ENCODE results near the gene SLX4. TPM values are rescaled to one million over a fixed set of nuclear protein-coding genes. Genes with fewer than 3 reads are reported as not detected.

SLX4 gene
- polyA plus RNA-seq, 2 of the 4 experiments (the other 2 are of a cell fraction): 3.0 to 5.0 TPM

DNA sequence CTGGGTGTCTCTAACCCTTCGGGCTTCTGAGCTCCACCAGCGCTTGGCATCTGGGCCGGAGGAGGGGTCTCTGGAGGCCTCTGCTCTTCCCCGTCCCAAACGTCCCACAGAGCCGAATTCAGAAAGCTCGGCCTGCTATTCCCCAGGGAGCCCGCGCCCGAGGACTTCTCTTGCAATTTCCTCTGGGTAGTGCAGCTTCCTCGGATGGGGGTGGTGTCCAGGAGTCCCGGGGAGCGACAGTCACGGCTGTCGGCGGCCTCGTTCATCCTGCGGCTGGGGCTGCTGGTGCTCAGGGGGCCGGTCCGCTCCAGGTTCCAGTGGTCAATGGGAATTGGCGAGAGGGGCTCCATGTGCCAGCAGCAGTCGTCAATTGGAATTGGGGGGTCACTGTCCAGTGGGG lies 22.4 kb downstream of the SLX4 start:
- Histone ChIP-seq H3K27ac (no peak overlapping the region), H3K4me1 (no peaks in the 10 kb centered on the region), H3K4me3 (no peak overlapping the region), H3K9me3 (no peaks in the 10 kb centered on the region), H3K4me2 (no peak overlapping the region)
- ChIA-PET CTCF (interaction anchor here (1.7 kb wide), 1 partner anchor 8 kb away, joined by 3 read pairs; no protein-coding TSS in a partner anchor), POLR2A (no interaction called here)
- TF ChIP-seq BHLHE40 (IDR thresholded peaks at IDR 0.05; ENCODE audit: low read depth, low read length) (no peak), ZNF302 (CRISPR knock-in tag; IDR thresholded peaks at IDR 0.05) (no peak), POLR2A (IDR thresholded peaks at IDR 0.05; ENCODE audit: low read length) (no peak), FOXS1 (CRISPR knock-in tag; IDR thresholded peaks at IDR 0.05) (no peak), HOXB13 (CRISPR knock-in tag; IDR thresholded peaks at IDR 0.05; ENCODE audit: low read depth) (no peak), CHD2 (IDR thresholded peaks at IDR 0.05; ENCODE audit: low read length, partially characterized antibody) (no peak), E2F6 (IDR thresholded peaks at IDR 0.05; ENCODE audit: borderline replicate concordance, low read depth) (no peak), RNF2 (IDR thresholded peaks at IDR 0.05; ENCODE audit: borderline replicate concordance, low read depth) (no peak), JUNB (IDR thresholded peaks at IDR 0.05) (no peak), HOXA7 (CRISPR knock-in tag; IDR thresholded peaks at IDR 0.05) (no peak), HMGXB4 (CRISPR knock-in tag; IDR thresholded peaks at IDR 0.05; ENCODE audit: borderline replicate concordance) (no peak), MAFK (IDR thresholded peaks at IDR 0.05; ENCODE audit: partially characterized antibody) (no peak), NFE2L2 (conservative IDR thresholded peaks at IDR 0.05; ENCODE audit: low read length) (no peak), ZSCAN20 (CRISPR knock-in tag; IDR thresholded peaks at IDR 0.05) (no peak), ZC3H11A (IDR thresholded peaks at IDR 0.05) (no peak), TFCP2L1 (CRISPR knock-in tag; IDR thresholded peaks at IDR 0.05) (no peak), FOSL2 (IDR thresholded peaks at IDR 0.05) (no peak), FOSL2 (CRISPR knock-in tag; IDR thresholded peaks at IDR 0.05) (no peak)
- TF ChIP-seq, protein P1, sequence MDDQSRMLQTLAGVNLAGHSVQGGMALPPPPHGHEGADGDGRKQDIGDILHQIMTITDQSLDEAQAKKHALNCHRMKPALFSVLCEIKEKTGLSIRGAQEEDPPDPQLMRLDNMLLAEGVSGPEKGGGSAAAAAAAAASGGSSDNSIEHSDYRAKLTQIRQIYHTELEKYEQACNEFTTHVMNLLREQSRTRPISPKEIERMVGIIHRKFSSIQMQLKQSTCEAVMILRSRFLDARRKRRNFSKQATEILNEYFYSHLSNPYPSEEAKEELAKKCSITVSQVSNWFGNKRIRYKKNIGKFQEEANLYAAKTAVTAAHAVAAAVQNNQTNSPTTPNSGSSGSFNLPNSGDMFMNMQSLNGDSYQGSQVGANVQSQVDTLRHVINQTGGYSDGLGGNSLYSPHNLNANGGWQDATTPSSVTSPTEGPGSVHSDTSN (IDR thresholded peaks at IDR 0.05): no peak
- TF ChIP-seq, protein P2, sequence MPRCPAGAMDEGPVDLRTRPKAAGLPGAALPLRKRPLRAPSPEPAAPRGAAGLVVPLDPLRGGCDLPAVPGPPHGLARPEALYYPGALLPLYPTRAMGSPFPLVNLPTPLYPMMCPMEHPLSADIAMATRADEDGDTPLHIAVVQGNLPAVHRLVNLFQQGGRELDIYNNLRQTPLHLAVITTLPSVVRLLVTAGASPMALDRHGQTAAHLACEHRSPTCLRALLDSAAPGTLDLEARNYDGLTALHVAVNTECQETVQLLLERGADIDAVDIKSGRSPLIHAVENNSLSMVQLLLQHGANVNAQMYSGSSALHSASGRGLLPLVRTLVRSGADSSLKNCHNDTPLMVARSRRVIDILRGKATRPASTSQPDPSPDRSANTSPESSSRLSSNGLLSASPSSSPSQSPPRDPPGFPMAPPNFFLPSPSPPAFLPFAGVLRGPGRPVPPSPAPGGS (IDR thresholded peaks at IDR 0.05): no peak
- no peak for ATAC-seq
- 92% methylated on average over 20 of the region's 22 CpGs for WGBS (ENCODE audit: missing lambda C conversion rate)
- no peak for DNase-seq (ENCODE audit: low read depth in 1 of 2, low spot score in 1 of 2)
- FAIRE-seq: no peak

DNA sequence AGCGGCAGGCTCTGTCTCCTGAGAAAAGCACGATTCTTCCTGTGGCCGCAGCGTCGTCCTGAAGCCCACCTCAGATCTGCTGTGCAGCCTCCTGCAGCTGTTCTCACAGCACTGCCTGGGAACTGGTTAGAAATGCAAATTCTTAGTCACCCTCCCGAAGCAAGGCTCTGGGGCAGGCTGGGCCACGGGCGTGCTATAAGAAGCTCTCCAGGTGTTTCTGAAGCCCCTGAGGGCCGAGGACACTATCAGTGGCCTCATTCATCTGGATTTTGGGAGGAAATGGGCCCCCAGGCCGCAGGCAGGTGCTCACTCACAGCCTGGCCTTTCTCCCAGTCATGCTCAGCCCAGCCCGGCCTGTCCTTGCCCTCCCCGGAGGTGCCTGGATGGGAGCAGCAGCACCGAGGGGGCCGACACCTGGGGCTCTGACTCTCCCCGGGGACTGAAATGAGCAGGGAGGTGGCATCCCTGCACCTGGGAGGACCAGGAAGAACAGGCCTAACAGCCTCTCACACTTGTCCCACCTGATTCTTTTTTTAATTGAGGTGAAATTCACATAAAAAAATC lies 23.8 kb downstream of the SLX4 start:
- CTCF ChIA-PET: no interaction called here
- ATAC-seq (no peak), FAIRE-seq (no peak), DNase-seq (ENCODE audit: low read depth in 1 of 2, low spot score in 1 of 2) (no peak)
- Histone ChIP-seq H3K27ac (no peak overlapping the region), H3K4me2 (no peak overlapping the region), H3K4me3 (no peak overlapping the region), H3K4me1 (no peaks in the 10 kb centered on the region), H3K9me3 (no peaks in the 10 kb centered on the region)
- 90% methylated on average over 15 of the region's 15 CpGs for WGBS (ENCODE audit: missing lambda C conversion rate)
- POLR2A ChIA-PET: no interaction called here
- no peak for TF ChIP-seq CBX2 (IDR thresholded peaks at IDR 0.05; ENCODE audit: borderline replicate concordance, low read depth)
- no peak for TF ChIP-seq SREBF2 (IDR thresholded peaks at IDR 0.05)
- no peak for TF ChIP-seq HOXB13 (CRISPR knock-in tag; IDR thresholded peaks at IDR 0.05; ENCODE audit: low read depth)
- TF ChIP-seq, protein P3, sequence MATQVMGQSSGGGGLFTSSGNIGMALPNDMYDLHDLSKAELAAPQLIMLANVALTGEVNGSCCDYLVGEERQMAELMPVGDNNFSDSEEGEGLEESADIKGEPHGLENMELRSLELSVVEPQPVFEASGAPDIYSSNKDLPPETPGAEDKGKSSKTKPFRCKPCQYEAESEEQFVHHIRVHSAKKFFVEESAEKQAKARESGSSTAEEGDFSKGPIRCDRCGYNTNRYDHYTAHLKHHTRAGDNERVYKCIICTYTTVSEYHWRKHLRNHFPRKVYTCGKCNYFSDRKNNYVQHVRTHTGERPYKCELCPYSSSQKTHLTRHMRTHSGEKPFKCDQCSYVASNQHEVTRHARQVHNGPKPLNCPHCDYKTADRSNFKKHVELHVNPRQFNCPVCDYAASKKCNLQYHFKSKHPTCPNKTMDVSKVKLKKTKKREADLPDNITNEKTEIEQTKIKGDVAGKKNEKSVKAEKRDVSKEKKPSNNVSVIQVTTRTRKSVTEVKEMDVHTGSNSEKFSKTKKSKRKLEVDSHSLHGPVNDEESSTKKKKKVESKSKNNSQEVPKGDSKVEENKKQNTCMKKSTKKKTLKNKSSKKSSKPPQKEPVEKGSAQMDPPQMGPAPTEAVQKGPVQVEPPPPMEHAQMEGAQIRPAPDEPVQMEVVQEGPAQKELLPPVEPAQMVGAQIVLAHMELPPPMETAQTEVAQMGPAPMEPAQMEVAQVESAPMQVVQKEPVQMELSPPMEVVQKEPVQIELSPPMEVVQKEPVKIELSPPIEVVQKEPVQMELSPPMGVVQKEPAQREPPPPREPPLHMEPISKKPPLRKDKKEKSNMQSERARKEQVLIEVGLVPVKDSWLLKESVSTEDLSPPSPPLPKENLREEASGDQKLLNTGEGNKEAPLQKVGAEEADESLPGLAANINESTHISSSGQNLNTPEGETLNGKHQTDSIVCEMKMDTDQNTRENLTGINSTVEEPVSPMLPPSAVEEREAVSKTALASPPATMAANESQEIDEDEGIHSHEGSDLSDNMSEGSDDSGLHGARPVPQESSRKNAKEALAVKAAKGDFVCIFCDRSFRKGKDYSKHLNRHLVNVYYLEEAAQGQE (IDR thresholded peaks at IDR 0.05): no peak
- TF ChIP-seq, protein P4, sequence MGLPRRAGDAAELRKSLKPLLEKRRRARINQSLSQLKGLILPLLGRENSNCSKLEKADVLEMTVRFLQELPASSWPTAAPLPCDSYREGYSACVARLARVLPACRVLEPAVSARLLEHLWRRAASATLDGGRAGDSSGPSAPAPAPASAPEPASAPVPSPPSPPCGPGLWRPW (IDR thresholded peaks at IDR 0.05): no peak
- no peak for TF ChIP-seq RAD21 (conservative IDR thresholded peaks at IDR 0.05 in 1 of 2, IDR thresholded peaks at IDR 0.05 in 1 of 2)
- TF ChIP-seq POLR2AphosphoS2 (conservative IDR thresholded peaks at IDR 0.05; ENCODE audit: low read length): no peak
- no peak for TF ChIP-seq KDM5A (IDR thresholded peaks at IDR 0.05)
- TF ChIP-seq MAZ (IDR thresholded peaks at IDR 0.05; ENCODE audit: borderline replicate concordance, low read depth, low read length): no peak
- TF ChIP-seq FOXS1 (CRISPR knock-in tag; IDR thresholded peaks at IDR 0.05): no peak
- TF ChIP-seq RARB (CRISPR knock-in tag; IDR thresholded peaks at IDR 0.05): no peak
